Cardiac muscle cell (in vitro differentiated cells and primary cell): Measurements from ENCODE around the gene PTPRD. TPM values are rescaled to one million over a fixed set of nuclear protein-coding genes. Genes with fewer than 3 reads are reported as not detected.

Experiments
- DNase-seq, 2 donors: peaks; one replicate each; pipeline versions ENCODE4 v3.0.0 to v3.0.0-alpha.2; 2010 to 2017; ENCODE audit warnings: low read depth in 1 of 2, low spot score in 1 of 2
- H3K27ac ChIP-seq: fragments of 200-600 bp; sonication (generic); 2 replicates; pipeline ENCODE4 v1.5.1; 2016
- H3K27me3 ChIP-seq: fragments of 200-600 bp; sonication (generic); 2 replicates; pipeline ENCODE4 v1.6.0; 2016; ENCODE audit warnings: control low read depth
- H3K36me3 ChIP-seq: fragments of 200-600 bp; sonication (generic); 2 replicates; pipeline ENCODE4 v1.5.1; 2016; ENCODE audit warnings: control low read depth
- H3K4me1 ChIP-seq: fragments of 200-600 bp; sonication (generic); 2 replicates; pipeline ENCODE4 v1.8.1; 2017; ENCODE audit warnings: low read depth, mild to moderate bottlenecking, mixed run types
- H3K4me3 ChIP-seq: fragments of 200-600 bp; sonication (generic); 2 replicates; pipeline ENCODE4 v1.5.1; 2016; ENCODE audit warnings: mild to moderate bottlenecking
- H3K9me3 ChIP-seq: fragments of 200-600 bp; sonication (generic); 2 replicates; pipeline ENCODE4 v1.5.1; 2017; ENCODE audit warnings: low read depth, mild to moderate bottlenecking, control low read depth
- polyA plus RNA-seq: library from polyadenylated mRNA; unstranded; fragments of >200 nt; fragmentation: Nextera tagmentation; extraction: Ambion mirVana; gene quantifications from 2 replicates; pipeline ENCODE4 v1.2.1, GENCODE V29; 2016
- total RNA-seq: library from RNA; depleted of rRNA; stranded (reverse); fragments of >200 nt; gene quantifications from 2 replicates; pipeline ENCODE4 v1.2.3, GENCODE V29; 2016
- TF ChIP-seq, protein P1 (sequence below): IDR thresholded peaks from 2 replicates; pipeline ENCODE4 v1.5.1; 2012; ENCODE audit warnings: low read depth, mild to moderate bottlenecking, low read length

The PTPRD gene
- total and polyA plus RNA-seq, 2 experiments from 2014 or later: 37.0 to 287 TPM

DNA sequence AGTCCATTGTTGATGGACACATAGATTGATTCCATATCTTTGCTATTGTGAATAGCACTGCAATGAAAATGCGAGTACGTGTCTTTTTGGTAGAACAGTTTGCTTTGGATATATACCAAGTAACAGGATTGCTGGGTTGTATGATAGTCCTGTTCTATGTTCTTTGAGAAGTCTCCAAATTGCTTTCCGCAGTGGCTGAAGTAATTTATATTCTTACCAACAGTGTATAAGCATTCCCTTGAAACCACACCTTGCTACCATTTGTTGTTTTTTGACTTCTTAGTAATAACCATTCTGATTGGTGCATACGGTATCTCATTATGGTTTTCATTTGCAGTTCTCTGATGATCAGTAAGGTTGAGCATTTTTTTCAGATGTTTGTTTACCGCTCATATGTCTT, 792.9 kb downstream of the PTPRD start:
- Histone ChIP-seq H3K27ac (no peak overlapping the region), H3K9me3 (no peaks in the 10 kb centered on the region), H3K36me3 (no peaks in the 10 kb centered on the region), H3K27me3 (no peaks in the 10 kb centered on the region), H3K4me1 (no peaks in the 10 kb centered on the region), H3K4me3 (no peak overlapping the region)
- DNase-seq: no peak
- TF ChIP-seq, protein P1, sequence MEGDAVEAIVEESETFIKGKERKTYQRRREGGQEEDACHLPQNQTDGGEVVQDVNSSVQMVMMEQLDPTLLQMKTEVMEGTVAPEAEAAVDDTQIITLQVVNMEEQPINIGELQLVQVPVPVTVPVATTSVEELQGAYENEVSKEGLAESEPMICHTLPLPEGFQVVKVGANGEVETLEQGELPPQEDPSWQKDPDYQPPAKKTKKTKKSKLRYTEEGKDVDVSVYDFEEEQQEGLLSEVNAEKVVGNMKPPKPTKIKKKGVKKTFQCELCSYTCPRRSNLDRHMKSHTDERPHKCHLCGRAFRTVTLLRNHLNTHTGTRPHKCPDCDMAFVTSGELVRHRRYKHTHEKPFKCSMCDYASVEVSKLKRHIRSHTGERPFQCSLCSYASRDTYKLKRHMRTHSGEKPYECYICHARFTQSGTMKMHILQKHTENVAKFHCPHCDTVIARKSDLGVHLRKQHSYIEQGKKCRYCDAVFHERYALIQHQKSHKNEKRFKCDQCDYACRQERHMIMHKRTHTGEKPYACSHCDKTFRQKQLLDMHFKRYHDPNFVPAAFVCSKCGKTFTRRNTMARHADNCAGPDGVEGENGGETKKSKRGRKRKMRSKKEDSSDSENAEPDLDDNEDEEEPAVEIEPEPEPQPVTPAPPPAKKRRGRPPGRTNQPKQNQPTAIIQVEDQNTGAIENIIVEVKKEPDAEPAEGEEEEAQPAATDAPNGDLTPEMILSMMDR: no peak

- H3K9me3 ChIP-seq: no peaks in the 10 kb centered on the region
- H3K27ac ChIP-seq: no peak overlapping the region
- TF ChIP-seq, protein P1: no peak
- no peaks in the 10 kb centered on the region for H3K27me3 ChIP-seq
- H3K4me1 ChIP-seq: no peaks in the 10 kb centered on the region
- H3K36me3 ChIP-seq: no peaks in the 10 kb centered on the region
- H3K4me3 ChIP-seq: no peak overlapping the region
- DNase-seq: no peak
Observed at GRCh38 chr9:9817176-9817575, 795.6 kb downstream of the PTPRD start.

GRCh38 chr9:9804109-9804508, 808.7 kb downstream of the PTPRD start:
- Histone ChIP-seq H3K36me3 (no peaks in the 10 kb centered on the region), H3K27ac (no peak overlapping the region), H3K4me3 (no peak overlapping the region), H3K27me3 (no peaks in the 10 kb centered on the region), H3K9me3 (no peaks in the 10 kb centered on the region), H3K4me1 (no peaks in the 10 kb centered on the region)
- TF ChIP-seq, protein P1: no peak
- DNase-seq: no peak

DNA sequence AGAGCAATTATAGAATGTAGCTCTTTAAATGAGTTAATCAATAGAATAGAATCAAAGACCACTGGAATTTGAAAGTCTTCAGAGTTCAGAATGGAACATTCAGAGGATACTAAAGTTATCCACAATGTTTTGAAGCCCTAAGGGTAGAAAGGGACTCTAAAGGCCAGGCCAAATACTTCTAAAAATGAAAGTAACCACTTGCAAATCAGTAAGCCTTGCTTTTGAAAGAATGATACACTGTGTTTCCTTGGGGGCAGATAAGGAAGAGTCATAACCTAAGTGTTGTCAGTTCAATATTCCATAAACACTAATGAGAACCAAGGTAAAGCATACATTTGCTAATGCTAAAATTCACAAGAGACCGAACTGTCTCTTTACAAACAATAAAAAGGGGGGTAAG, 813.5 kb downstream of the PTPRD start:
- Histone ChIP-seq H3K27me3 (no peaks in the 10 kb centered on the region), H3K4me3 (no peak overlapping the region), H3K27ac (no peak overlapping the region), H3K9me3 (no peaks in the 10 kb centered on the region), H3K4me1 (no peaks in the 10 kb centered on the region), H3K36me3 (no peaks in the 10 kb centered on the region)
- DNase-seq: no peak
- TF ChIP-seq, protein P1: no peak

GRCh38 chr9:9792144-9792857, 820.5 kb downstream of the PTPRD start:
- no peaks in the 10 kb centered on the region for H3K9me3 ChIP-seq
- no peaks in the 10 kb centered on the region for H3K27me3 ChIP-seq

More at GRCh38 chr9:9792144-9792857, 820.5 kb downstream of the PTPRD start:
- Histone ChIP-seq H3K36me3 (no peaks in the 10 kb centered on the region), H3K4me1 (no peaks in the 10 kb centered on the region), H3K27ac (no peak overlapping the region), H3K4me3 (no peak overlapping the region)
- TF ChIP-seq, protein P1: no peak
- DNase-seq: no peak
